Body of pancreas (tissue), 4 donors: ENCODE measurements around the gene DAP3.
"Not testable (repeated sequence)": the region's sequence is repeated elsewhere in the genome, so short reads cannot be mapped to it uniquely, and the experiment has no call there.

ENCODE experiments used
- POLR2A ChIP-seq, 3 donors: fragments of 450-650 bp; IDR thresholded peaks; one replicate each; pipeline ENCODE4 v1.6.1; 2016; ENCODE audit warnings: antibody characterized with exemption in 3 of 3, mild to moderate bottlenecking in 2 of 3
- TF ChIP-seq, protein P1 (sequence below), 7 experiments: fragments of 450-650 bp in 4 of 7; fragments of 200-600 bp in 3 of 7; sonication (generic) in 3 of 7; IDR thresholded peaks; one replicate each; pipeline ENCODE4 v1.5.1; 2016 to 2019; ENCODE audit warnings: antibody characterized with exemption in 7 of 7

DNA sequence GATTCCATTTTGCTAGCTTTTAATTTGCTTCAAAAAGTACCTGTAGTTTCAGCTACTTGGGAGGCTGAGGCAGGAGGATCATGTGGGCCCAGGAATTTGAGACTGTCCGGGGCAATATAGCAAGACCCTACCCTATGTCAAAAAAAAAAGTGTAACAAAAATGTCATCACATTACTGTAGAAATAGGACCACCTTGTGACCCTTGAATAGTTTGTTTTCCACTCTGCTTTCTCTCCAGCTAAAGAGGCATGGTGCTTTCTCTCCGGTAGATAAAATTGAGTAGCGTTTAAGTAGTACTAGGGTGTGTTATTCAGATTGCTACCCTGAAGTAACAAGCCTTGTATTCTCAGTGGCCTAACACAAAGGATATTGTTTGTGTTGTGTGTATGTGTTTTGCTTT is 23.7 kb downstream of the DAP3 start:
- TF ChIP-seq, protein P1, sequence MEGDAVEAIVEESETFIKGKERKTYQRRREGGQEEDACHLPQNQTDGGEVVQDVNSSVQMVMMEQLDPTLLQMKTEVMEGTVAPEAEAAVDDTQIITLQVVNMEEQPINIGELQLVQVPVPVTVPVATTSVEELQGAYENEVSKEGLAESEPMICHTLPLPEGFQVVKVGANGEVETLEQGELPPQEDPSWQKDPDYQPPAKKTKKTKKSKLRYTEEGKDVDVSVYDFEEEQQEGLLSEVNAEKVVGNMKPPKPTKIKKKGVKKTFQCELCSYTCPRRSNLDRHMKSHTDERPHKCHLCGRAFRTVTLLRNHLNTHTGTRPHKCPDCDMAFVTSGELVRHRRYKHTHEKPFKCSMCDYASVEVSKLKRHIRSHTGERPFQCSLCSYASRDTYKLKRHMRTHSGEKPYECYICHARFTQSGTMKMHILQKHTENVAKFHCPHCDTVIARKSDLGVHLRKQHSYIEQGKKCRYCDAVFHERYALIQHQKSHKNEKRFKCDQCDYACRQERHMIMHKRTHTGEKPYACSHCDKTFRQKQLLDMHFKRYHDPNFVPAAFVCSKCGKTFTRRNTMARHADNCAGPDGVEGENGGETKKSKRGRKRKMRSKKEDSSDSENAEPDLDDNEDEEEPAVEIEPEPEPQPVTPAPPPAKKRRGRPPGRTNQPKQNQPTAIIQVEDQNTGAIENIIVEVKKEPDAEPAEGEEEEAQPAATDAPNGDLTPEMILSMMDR (IDR thresholded peaks at IDR 0.05): not testable (repeated sequence)
- not testable (repeated sequence) for TF ChIP-seq POLR2A (IDR thresholded peaks at IDR 0.05)
